B cell (primary cell): Measurements from ENCODE around the gene ZNF749. TPM values are rescaled to one million over a fixed set of nuclear protein-coding genes. Genes with fewer than 3 reads are reported as not detected.

Experiments used
- ATAC-seq: fragments of 200-7000 bp; cut with Tn5 transposase; one replicate; pipeline ENCODE4 v1.10.0; 2021; ENCODE audit warnings: low read depth, mild to moderate bottlenecking, moderate number of reproducible peaks, moderate library complexity
- CTCF ChIA-PET: fragments of 350-600 bp; sonication (Branson Sonifier 250); formaldehyde crosslinking; loops from one replicate; lab custom pipeline; 2021; ENCODE audit warnings: antibody characterized with exemption, inconsistent platforms; lab: Charles Lee
- POLR2A ChIA-PET: fragments of 350-600 bp; sonication (Branson Sonifier 250); formaldehyde crosslinking; loops from one replicate; lab custom pipeline; 2021; ENCODE audit warnings: antibody characterized with exemption; lab: Charles Lee
- DNase-seq: peaks from one replicate; pipeline ENCODE4 v3.0.0; 2013
- H2AFZ ChIP-seq: 2 replicates; pipeline ENCODE4 v1.6.1; 2012; ENCODE audit warnings: mild to moderate bottlenecking, low read depth, low read length; ENCODE audit not compliant: insufficient read depth, poor library complexity, severe bottlenecking
- H3K27ac ChIP-seq, 2 donors: 1 replicate in 1 of 2; 2 replicates in 1 of 2; pipeline ENCODE4 v1.5.1; 2012 to 2013; ENCODE audit warnings: low read length in 2 of 2, mild to moderate bottlenecking in 2 of 2, moderate library complexity in 1 of 2
- H3K27me3 ChIP-seq, 4 experiments: fragments of 200-600 bp in 1 of 4; sonication (generic) in 1 of 4; replicated peaks in 1 of 4; 1 replicate in 2 of 4; 2 replicates in 2 of 4; pipeline versions ENCODE4 v1.6.1 to v1.7.0; 2013 to 2016; ENCODE audit warnings: low read length in 3 of 4, mild to moderate bottlenecking in 2 of 4, mixed read lengths in 1 of 4, moderate library complexity in 1 of 4; ENCODE audit not compliant: insufficient read depth in 4 of 4, control insufficient read depth in 3 of 4; ENCODE audit errors: control extremely low read depth in 1 of 4
- H3K36me3 ChIP-seq, 2 experiments: replicated peaks in 1 of 2; 1 replicate in 1 of 2; 2 replicates in 1 of 2; pipeline versions ENCODE4 v1.6.1 to v1.7.1; 2013; ENCODE audit warnings: low read length in 1 of 2; ENCODE audit not compliant: insufficient read depth in 2 of 2, control insufficient read depth in 1 of 2; ENCODE audit errors: control extremely low read depth in 1 of 2, extremely low read depth in 1 of 2
- H3K4me1 ChIP-seq, 2 donors: fragments of 200-600 bp in 1 of 2; sonication (generic) in 1 of 2; 1 replicate in 1 of 2; 2 replicates in 1 of 2; pipeline versions ENCODE4 v1.5.1 to v1.6.1; 2013 to 2017; ENCODE audit warnings: low read length in 2 of 2; ENCODE audit not compliant: control insufficient read depth in 2 of 2, insufficient read depth in 2 of 2
- H3K4me2 ChIP-seq: replicated peaks from 2 replicates; pipeline ENCODE3; 2012; ENCODE audit warnings: mild to moderate bottlenecking, low read depth, low read length; ENCODE audit not compliant: poor library complexity, severe bottlenecking
- H3K4me3 ChIP-seq, 5 experiments: fragments of 200-600 bp in 1 of 5; sonication (generic) in 1 of 5; 1 replicate in 3 of 5; 2 replicates in 2 of 5; pipeline versions ENCODE4 v1.5.1 to v1.7.0; 2011 to 2016; ENCODE audit warnings: low read length in 4 of 5, mild to moderate bottlenecking in 4 of 5, low read depth in 2 of 5, control low read depth in 1 of 5, moderate library complexity in 1 of 5; ENCODE audit not compliant: insufficient read depth in 1 of 5; ENCODE audit errors: control extremely low read depth in 1 of 5, extremely low read depth in 1 of 5
- H3K79me2 ChIP-seq: fragments of 200-600 bp; sonication (generic); one replicate; pipeline ENCODE4 v1.6.0; 2016; ENCODE audit warnings: low read length; ENCODE audit not compliant: control insufficient read depth, insufficient read depth
- H3K9ac ChIP-seq: fragments of 200-600 bp; sonication (generic); 2 replicates; pipeline ENCODE4 v1.6.1; 2017; ENCODE audit warnings: mild to moderate bottlenecking, low read length, moderate library complexity
- H3K9me3 ChIP-seq, 3 donors: one replicate each; pipeline versions ENCODE4 v1.6.1 to v1.7.1; 2013; ENCODE audit warnings: low read length in 2 of 3; ENCODE audit not compliant: control insufficient read depth in 2 of 3, insufficient read depth in 1 of 3; ENCODE audit errors: control extremely low read depth in 1 of 3
- H4K20me1 ChIP-seq: 2 replicates; pipeline ENCODE4 v1.6.0; 2012; ENCODE audit warnings: mild to moderate bottlenecking, low read length; ENCODE audit not compliant: insufficient read depth, control insufficient read depth, poor library complexity, severe bottlenecking
- H3K27ac Mint-ChIP-seq: one replicate; pipeline ENCODE4 v1.8.0; 2021; ENCODE audit warnings: mixed read lengths
- H3K27me3 Mint-ChIP-seq: one replicate; pipeline ENCODE4 v1.8.0; 2021; ENCODE audit warnings: mixed read lengths
- H3K4me1 Mint-ChIP-seq: one replicate; pipeline ENCODE4 v1.8.0; 2021; ENCODE audit warnings: mixed read lengths
- H3K4me3 Mint-ChIP-seq: one replicate; pipeline ENCODE4 v1.8.0; 2021; ENCODE audit warnings: mixed read lengths
- H3K9me3 Mint-ChIP-seq: one replicate; pipeline ENCODE4 v1.8.0; 2022; ENCODE audit warnings: mixed read lengths; ENCODE audit not compliant: insufficient read depth
- CTCF ChIP-seq: fragments of 200-600 bp; IDR thresholded peaks from one replicate; pipeline ENCODE4 v1.8.0; 2022; ENCODE audit warnings: antibody characterized with exemption, mild to moderate bottlenecking
- EZH2 ChIP-seq: IDR thresholded peaks from 2 replicates; pipeline ENCODE4 v1.6.1; 2012; ENCODE audit warnings: borderline replicate concordance, low read depth, mild to moderate bottlenecking, moderate library complexity, low read length; ENCODE audit not compliant: insufficient read depth, poor library complexity, severe bottlenecking
- WGBS: methylation state at CpG from one replicate; pipeline ENCODE4 v1.1.5; 2013; ENCODE audit warnings: missing lambda C conversion rate; ENCODE audit not compliant: insufficient coverage; 5-methylcytosine and 5-hydroxymethylcytosine counted together
- intact Hi-C: fragments of 100-400 bp; cut with micrococcal nuclease; formaldehyde crosslinking; loops from one replicate; pipeline ENCODE4 v1.10.0; 2022
- polyA plus RNA-seq: library from polyadenylated mRNA; depleted of rRNA; stranded (reverse); fragments of >200 nt; gene quantifications from 2 replicates; pipeline ENCODE4 v1.2.3, GENCODE V29; 2012
- total RNA-seq, 2 donors: library from RNA; stranded (reverse); fragments of 120-200 nt in 1 of 2; gene quantifications; 1 replicate in 1 of 2; 2 replicates in 1 of 2; pipeline versions ENCODE4 v1.2.3 to v1.2.4, GENCODE V29; 2013 to 2022

The ZNF749 gene
- total and polyA plus RNA-seq, 2 donors (not counting 1 experiment from before 2014, with no cell fraction given), result 9.3 to 20.1 TPM

- Mint-ChIP-seq H3K27me3 (no peaks in the 10 kb centered on the region), H3K27ac (peak overlapping the region; percentile 98), H3K9me3 (no peaks in the 10 kb centered on the region), H3K4me1 (peaks cover 31% of the 10 kb centered on the region), H3K4me3 (peak overlapping the region; percentile 99)
- Histone ChIP-seq H3K36me3 (peaks cover 0 to 12% of the 10 kb centered on the region in 2 experiments), H3K4me3 (peak overlapping the region; percentile 65 to 93 (median 89)), H3K4me2 (peak overlapping the region; percentile 87), H2AFZ (peak overlapping the region; percentile 93), H3K27ac (peak overlapping the region; percentile 93), H3K27me3 (no peaks in the 10 kb centered on the region), H4K20me1 (peaks cover 5% of the 10 kb centered on the region), H3K9me3 (peaks cover 0 to 3% (median 0%) of the 10 kb centered on the region in 3 donors), H3K4me1 (peaks cover 17 to 19% of the 10 kb centered on the region in 2 donors), H3K79me2 (peaks cover 59% of the 10 kb centered on the region), H3K9ac (peak overlapping the region; percentile 88)
- WGBS, result 35% methylated on average over 6 of the region's 11 CpGs
- ATAC-seq (no peak), DNase-seq (no peak)
- no peak for TF ChIP-seq EZH2
- no peak for TF ChIP-seq CTCF
- POLR2A ChIA-PET, result interaction anchor here (0.6 to 1.5 kb wide), 4 partner anchors 22 to 797 kb away, joined by 5 read pairs; partner anchors contain the start of genes ZNF154, ZNF17 and ZNF805
- CTCF ChIA-PET, result interaction anchor here (0.9 kb wide), 2 partner anchors 16 to 292 kb away, joined by 3 read pairs; no protein-coding TSS in a partner anchor
- intact Hi-C loops, result loop anchor here (1.0 to 10.0 kb wide), 12 partner anchors 22 to 616 kb away; partner anchors contain the start of genes TRAPPC2B, ZNF17, ZNF264 and ZNF419
Observed at GRCh38 chr19:57389194-57389729, 45.9 kb upstream of the ZNF749 start.
